Fibroblast of pulmonary artery (primary cell): ENCODE data around the gene NDUFS3.
A peak's percentile ranks its signal among the peaks of the same experiment; 100 is the strongest.

Experiments
- DNase-seq: peaks from one replicate; pipeline ENCODE4 v3.0.0-alpha.2; 2010; ENCODE audit warnings: low read depth
- H3K4me3 ChIP-seq: replicated peaks from 2 replicates; pipeline ENCODE4 v1.5.1; 2011; ENCODE audit warnings: low read depth, mild to moderate bottlenecking, control low read depth, low read length, moderate library complexity
- CTCF ChIP-seq: IDR thresholded peaks from 2 replicates; pipeline ENCODE4 v1.5.1; 2011; ENCODE audit warnings: mild to moderate bottlenecking, control low read depth, low read length, inconsistent platforms; ENCODE audit errors: missing control alignments

The NDUFS3 gene

GRCh38 chr11:47599902-47600301 lies 21.0 kb downstream of the NDUFS3 start:
- TF ChIP-seq CTCF: no peak
- no peak for DNase-seq
- no peak overlapping the region for H3K4me3 ChIP-seq

GRCh38 chr11:47603295-47603694 lies 24.4 kb downstream of the NDUFS3 start:
- no peak overlapping the region for H3K4me3 ChIP-seq
- no peak for DNase-seq
- TF ChIP-seq CTCF: no peak

- TF ChIP-seq CTCF: no peak
- no peak overlapping the region for H3K4me3 ChIP-seq
- no peak for DNase-seq
Observed at GRCh38 chr11:47605921-47606320, 27.0 kb downstream of the NDUFS3 start.

DNA sequence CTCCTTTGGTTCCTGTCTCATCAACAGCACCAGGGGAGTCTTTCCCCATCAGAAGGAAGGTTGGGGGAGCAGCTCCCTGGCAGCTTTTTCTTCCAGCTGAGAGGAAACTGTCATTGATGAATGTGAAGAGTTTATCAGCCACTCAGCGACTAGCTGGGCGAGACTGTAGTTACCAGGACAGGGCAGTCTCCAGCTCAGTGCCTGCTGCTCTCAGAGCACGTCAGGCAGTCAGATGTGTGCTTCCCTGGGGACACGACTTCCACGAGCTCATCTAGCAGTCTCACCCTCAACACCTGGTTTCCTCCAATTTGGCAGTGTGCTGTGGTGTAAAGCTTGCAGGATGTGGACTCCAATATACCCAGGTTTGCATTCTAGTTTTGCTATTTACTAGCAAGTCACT lies 27.9 kb downstream of the NDUFS3 start:
- no peak for TF ChIP-seq CTCF
- peak; percentile 40 for DNase-seq
- H3K4me3 ChIP-seq: no peak overlapping the region

GRCh38 chr11:47607380-47607779 lies 28.5 kb downstream of the NDUFS3 start:
- no peak for TF ChIP-seq CTCF

DNA sequence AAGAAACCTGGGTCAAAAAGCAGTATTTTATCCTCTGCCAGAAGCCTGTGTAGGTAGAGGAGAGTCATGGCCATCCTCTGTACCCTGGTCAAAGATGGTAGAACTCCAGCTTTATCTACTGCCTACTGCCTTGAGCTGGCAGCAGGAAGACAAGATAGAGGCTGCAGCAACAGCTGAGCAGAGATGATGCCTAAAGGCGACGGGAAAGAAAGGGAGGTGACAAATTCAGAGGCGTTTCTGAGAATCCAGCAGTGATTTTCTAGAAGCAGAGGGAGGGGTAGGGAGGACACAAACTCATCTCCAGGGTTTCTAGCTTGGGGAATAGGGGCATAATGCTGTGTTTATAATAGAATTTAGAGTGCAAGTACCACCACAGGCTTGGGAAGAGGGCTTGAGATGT lies 30.8 kb downstream of the NDUFS3 start:
- no peak overlapping the region for H3K4me3 ChIP-seq
- TF ChIP-seq CTCF: no peak
- DNase-seq: no peak

More at GRCh38 chr11:47607380-47607779, 28.5 kb downstream of the NDUFS3 start:
- DNase-seq: peak; percentile 89
- H3K4me3 ChIP-seq: no peak overlapping the region

DNA sequence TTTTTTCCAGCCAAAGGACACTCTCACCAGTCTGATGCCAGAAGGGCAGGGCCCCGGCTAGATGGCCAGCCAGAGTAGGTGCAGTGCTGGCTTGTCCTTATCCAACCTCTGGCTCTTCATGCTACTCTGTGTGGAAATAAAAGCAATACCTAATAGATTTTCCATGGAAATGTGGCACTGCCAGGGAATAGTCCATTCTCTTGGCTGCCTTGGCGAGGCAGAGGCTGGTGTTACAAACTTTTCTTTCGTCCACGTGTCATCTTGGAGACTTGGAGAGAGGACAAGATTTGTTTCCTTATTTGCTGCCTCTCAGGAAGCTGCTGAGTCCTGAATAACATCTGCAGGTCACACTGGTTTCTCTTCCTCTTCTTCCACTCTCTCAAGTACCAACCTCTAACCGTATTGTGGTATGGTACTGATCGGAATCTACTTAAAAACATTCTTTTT lies 32.5 kb downstream of the NDUFS3 start:
- no peak for TF ChIP-seq CTCF
- DNase-seq: no peak
- no peak overlapping the region for H3K4me3 ChIP-seq
